SK-N-SH treated with all-trans-retinoic acid at 6 μM for 48 hours (cell line): ENCODE data around the gene LMNB1.
"Not testable (repeated sequence)": the region's sequence is repeated elsewhere in the genome, so short reads cannot be mapped to it uniquely, and the experiment has no call there.

ENCODE experiments used
- ATAC-seq: fragments of 200-7000 bp; cut with Tn5 transposase; 3 replicates; pipeline ENCODE4 v1.9.1; 2020; ENCODE audit warnings: mild to moderate bottlenecking, moderate library complexity
- ARNTL ChIP-seq: fragments of 450-650 bp; formaldehyde crosslinking; IDR thresholded peaks from 2 replicates; pipeline ENCODE4 v1.5.0; 2020; ENCODE audit warnings: low read depth, mild to moderate bottlenecking, moderate library complexity, borderline replicate concordance
- CREB5 ChIP-seq: fragments of 250-450 bp; sonication (Bioruptor Pico); IDR thresholded peaks from 2 replicates; pipeline ENCODE4 v1.5.1; 2020; ENCODE audit warnings: low read depth, mild to moderate bottlenecking, moderate library complexity
- CSDC2 ChIP-seq: fragments of 250-450 bp; sonication (Bioruptor Pico); IDR thresholded peaks from 2 replicates; pipeline ENCODE4 v1.5.0; 2020; ENCODE audit warnings: mild to moderate bottlenecking, moderate library complexity
- CSRNP3 ChIP-seq: fragments of 250-450 bp; sonication (Bioruptor Pico); IDR thresholded peaks from 2 replicates; pipeline ENCODE4 v1.5.1; 2021; ENCODE audit warnings: mild to moderate bottlenecking, moderate library complexity
- ESRRG ChIP-seq: fragments of 250-450 bp; sonication (Bioruptor Pico); IDR thresholded peaks from 2 replicates; pipeline ENCODE4 v1.6.1; 2021; ENCODE audit warnings: mild to moderate bottlenecking
- GLIS3 ChIP-seq: fragments of 250-450 bp; sonication (Bioruptor Pico); IDR thresholded peaks from 2 replicates; pipeline ENCODE4 v1.5.0; 2020; ENCODE audit warnings: mild to moderate bottlenecking, moderate library complexity
- ISL1 ChIP-seq: fragments of 250-450 bp; sonication (Bioruptor Pico); IDR thresholded peaks from 2 replicates; pipeline ENCODE4 v2.1.2; 2022; ENCODE audit warnings: mild to moderate bottlenecking, moderate library complexity
- OSR1 ChIP-seq: fragments of 250-450 bp; sonication (Bioruptor Pico); IDR thresholded peaks from 2 replicates; pipeline ENCODE4 v1.8.0; 2022; ENCODE audit warnings: moderate library complexity, mild to moderate bottlenecking, inconsistent platforms
- PATZ1 ChIP-seq: fragments of 250-450 bp; sonication (Bioruptor Pico); IDR thresholded peaks from 2 replicates; pipeline ENCODE4 v1.8.0; 2020; ENCODE audit warnings: mild to moderate bottlenecking, moderate library complexity, borderline replicate concordance
- PPARA ChIP-seq: fragments of 250-450 bp; sonication (Bioruptor Pico); IDR thresholded peaks from 2 replicates; pipeline ENCODE4 v1.5.0; 2020; ENCODE audit warnings: mild to moderate bottlenecking, borderline replicate concordance
- RARB ChIP-seq: fragments of 250-450 bp; sonication (Bioruptor Pico); IDR thresholded peaks from 2 replicates; pipeline ENCODE4 v1.8.0; 2021; ENCODE audit warnings: mild to moderate bottlenecking, moderate library complexity
- SNAI2 ChIP-seq: fragments of 250-450 bp; sonication (Bioruptor Pico); IDR thresholded peaks from 2 replicates; pipeline ENCODE4 v1.5.0; 2020; ENCODE audit warnings: mild to moderate bottlenecking, moderate library complexity
- TCF4 ChIP-seq: fragments of 250-450 bp; sonication (Bioruptor Pico); IDR thresholded peaks from 2 replicates; pipeline ENCODE4 v1.8.0; 2021; ENCODE audit warnings: mild to moderate bottlenecking, moderate library complexity, borderline replicate concordance
- TOX ChIP-seq: fragments of 250-450 bp; sonication (Bioruptor Pico); IDR thresholded peaks from 2 replicates; pipeline ENCODE4 v1.8.0; 2021; ENCODE audit warnings: mild to moderate bottlenecking, moderate library complexity, borderline replicate concordance
- ZC3H10 ChIP-seq: fragments of 250-450 bp; sonication (Bioruptor Pico); IDR thresholded peaks from 2 replicates; pipeline ENCODE4 v1.5.1; 2021; ENCODE audit warnings: mild to moderate bottlenecking, moderate library complexity
- ZFP3 ChIP-seq: fragments of 250-450 bp; sonication (Bioruptor Pico); IDR thresholded peaks from 2 replicates; pipeline ENCODE4 v1.5.0; 2020; ENCODE audit warnings: mild to moderate bottlenecking, moderate library complexity
- ZNF565 ChIP-seq: fragments of 450-650 bp; formaldehyde crosslinking; conservative IDR thresholded peaks from 2 replicates; pipeline ENCODE4 v1.5.0; 2020; ENCODE audit warnings: low read depth, mild to moderate bottlenecking, moderate library complexity
- ZNF8 ChIP-seq: fragments of 450-650 bp; formaldehyde crosslinking; IDR thresholded peaks from 2 replicates; pipeline ENCODE4 v1.5.0; 2020; ENCODE audit warnings: mild to moderate bottlenecking, moderate library complexity
- TF ChIP-seq, protein P1 (sequence below): fragments of 250-450 bp; sonication (Bioruptor Pico); IDR thresholded peaks from 2 replicates; pipeline ENCODE4 v1.8.0; 2021; ENCODE audit warnings: low read depth, mild to moderate bottlenecking, moderate library complexity, borderline replicate concordance
- TF ChIP-seq, protein P2 (sequence below): fragments of 250-450 bp; sonication (Bioruptor Pico); IDR thresholded peaks from 2 replicates; pipeline ENCODE4 v1.5.0; 2020; ENCODE audit warnings: mild to moderate bottlenecking, moderate library complexity

LMNB1 gene

GRCh38 chr5:126811515-126812198 is 34.7 kb downstream of the LMNB1 start:
- TF ChIP-seq TCF4 (CRISPR knock-in tag) (no peak), ISL1 (peak; percentile 75), ZNF8 (no peak), CREB5 (0 out of 2 replicates have a peak, but pooled peaks have one; percentile 30)
- ATAC-seq, result peak; percentile 69

DNA sequence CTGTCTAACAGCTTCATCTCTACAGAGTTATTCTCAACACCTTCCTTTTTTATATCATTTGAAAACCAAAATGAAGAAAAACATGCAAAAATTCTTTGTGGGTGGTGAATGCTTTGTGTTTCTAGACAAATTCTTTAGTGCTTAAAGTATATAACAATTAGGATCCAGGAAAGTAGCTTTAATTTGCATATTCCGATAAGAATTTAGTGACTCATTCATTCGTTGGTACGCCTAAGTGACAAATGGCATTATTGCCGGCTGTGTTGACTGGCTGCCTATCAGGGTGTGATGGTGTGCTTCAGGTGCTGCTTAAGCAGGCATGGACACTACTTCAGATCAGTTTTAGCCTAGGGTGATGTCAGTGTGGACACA is 35.2 kb downstream of the LMNB1 start:
- ATAC-seq, result no peak
- no peak for TF ChIP-seq ZNF8
- no peak for TF ChIP-seq ARNTL (CRISPR knock-in tag)
- TF ChIP-seq ISL1, result no peak
- no peak for TF ChIP-seq PPARA (CRISPR knock-in tag)
- no peak for TF ChIP-seq ZFP3
- TF ChIP-seq RARB (CRISPR knock-in tag), result no peak
- TF ChIP-seq ZC3H10 (CRISPR knock-in tag), result no peak
- no peak for TF ChIP-seq ZNF565 (CRISPR knock-in tag)
- no peak for TF ChIP-seq GLIS3 (CRISPR knock-in tag)
- no peak for TF ChIP-seq CSRNP3 (CRISPR knock-in tag)
- TF ChIP-seq SNAI2, result no peak
- TF ChIP-seq ESRRG, result no peak

DNA sequence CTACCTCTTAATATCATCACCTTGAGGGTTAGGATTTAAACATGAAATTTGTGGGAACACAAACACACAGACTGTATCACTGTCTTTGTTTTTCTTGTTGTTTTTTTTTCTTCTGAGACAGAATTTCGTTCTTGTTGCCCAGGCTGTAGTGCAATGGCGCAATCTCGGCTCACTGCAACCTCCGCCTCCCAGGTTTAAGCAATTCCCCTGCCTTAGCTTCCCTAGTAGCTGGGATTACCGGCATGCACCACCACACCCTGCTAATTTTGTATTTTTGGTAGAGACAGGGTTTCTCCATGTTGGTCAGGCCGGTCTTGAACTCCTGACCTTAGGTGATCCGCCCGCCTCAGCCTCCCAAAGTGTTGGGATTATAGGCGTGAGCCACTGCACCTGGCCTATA is 36.9 kb downstream of the LMNB1 start:
- not testable (repeated sequence) for ATAC-seq

GRCh38 chr5:126814721-126815404 is 37.9 kb downstream of the LMNB1 start:
- ATAC-seq, result no peak
- TF ChIP-seq PATZ1, result no peak

DNA sequence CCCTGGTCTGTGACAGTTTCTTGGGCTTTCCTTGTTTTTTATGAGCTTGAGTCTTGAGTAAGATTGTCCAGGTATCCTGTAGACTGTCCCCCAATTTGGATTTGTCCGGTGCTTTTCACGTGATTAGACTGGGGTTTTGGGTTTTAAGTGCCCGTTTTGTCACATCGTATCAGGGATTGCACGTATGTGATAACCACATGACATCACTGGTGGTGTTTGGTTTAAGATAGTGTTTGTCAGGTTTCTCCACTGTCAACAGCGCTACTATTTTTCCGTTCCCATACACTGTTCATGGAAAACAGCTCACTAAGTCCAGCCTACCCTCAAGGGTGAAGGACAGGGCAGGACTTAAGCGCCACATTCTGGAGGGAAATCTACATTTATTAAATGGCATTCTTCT is 39.7 kb downstream of the LMNB1 start:
- no peak for ATAC-seq
- TF ChIP-seq OSR1 (CRISPR knock-in tag) (no peak), PATZ1 (no peak), ARNTL (CRISPR knock-in tag) (no peak), TCF4 (CRISPR knock-in tag) (no peak), CSDC2 (CRISPR knock-in tag) (no peak), ISL1 (no peak), ZNF8 (no peak), TOX (no peak)
- TF ChIP-seq, protein P1, sequence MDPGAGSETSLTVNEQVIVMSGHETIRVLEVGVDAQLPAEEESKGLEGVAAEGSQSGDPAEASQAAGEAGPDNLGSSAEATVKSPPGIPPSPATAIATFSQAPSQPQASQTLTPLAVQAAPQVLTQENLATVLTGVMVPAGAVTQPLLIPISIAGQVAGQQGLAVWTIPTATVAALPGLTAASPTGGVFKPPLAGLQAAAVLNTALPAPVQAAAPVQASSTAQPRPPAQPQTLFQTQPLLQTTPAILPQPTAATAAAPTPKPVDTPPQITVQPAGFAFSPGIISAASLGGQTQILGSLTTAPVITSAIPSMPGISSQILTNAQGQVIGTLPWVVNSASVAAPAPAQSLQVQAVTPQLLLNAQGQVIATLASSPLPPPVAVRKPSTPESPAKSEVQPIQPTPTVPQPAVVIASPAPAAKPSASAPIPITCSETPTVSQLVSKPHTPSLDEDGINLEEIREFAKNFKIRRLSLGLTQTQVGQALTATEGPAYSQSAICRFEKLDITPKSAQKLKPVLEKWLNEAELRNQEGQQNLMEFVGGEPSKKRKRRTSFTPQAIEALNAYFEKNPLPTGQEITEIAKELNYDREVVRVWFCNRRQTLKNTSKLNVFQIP (CRISPR knock-in tag), result no peak
- TF ChIP-seq, protein P2, sequence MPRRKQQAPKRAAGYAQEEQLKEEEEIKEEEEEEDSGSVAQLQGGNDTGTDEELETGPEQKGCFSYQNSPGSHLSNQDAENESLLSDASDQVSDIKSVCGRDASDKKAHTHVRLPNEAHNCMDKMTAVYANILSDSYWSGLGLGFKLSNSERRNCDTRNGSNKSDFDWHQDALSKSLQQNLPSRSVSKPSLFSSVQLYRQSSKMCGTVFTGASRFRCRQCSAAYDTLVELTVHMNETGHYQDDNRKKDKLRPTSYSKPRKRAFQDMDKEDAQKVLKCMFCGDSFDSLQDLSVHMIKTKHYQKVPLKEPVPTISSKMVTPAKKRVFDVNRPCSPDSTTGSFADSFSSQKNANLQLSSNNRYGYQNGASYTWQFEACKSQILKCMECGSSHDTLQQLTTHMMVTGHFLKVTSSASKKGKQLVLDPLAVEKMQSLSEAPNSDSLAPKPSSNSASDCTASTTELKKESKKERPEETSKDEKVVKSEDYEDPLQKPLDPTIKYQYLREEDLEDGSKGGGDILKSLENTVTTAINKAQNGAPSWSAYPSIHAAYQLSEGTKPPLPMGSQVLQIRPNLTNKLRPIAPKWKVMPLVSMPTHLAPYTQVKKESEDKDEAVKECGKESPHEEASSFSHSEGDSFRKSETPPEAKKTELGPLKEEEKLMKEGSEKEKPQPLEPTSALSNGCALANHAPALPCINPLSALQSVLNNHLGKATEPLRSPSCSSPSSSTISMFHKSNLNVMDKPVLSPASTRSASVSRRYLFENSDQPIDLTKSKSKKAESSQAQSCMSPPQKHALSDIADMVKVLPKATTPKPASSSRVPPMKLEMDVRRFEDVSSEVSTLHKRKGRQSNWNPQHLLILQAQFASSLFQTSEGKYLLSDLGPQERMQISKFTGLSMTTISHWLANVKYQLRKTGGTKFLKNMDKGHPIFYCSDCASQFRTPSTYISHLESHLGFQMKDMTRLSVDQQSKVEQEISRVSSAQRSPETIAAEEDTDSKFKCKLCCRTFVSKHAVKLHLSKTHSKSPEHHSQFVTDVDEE (CRISPR knock-in tag), result no peak
